HT1080 (cell line): ENCODE results near the gene TPCN1. TPM values are rescaled to one million over a fixed set of nuclear protein-coding genes. Genes with fewer than 3 reads are reported as not detected.

Experiments
- DNase-seq: peaks from one replicate; pipeline ENCODE4 v3.0.0-alpha.2; 2015; ENCODE audit warnings: low read depth
- total RNA-seq: library from RNA; depleted of rRNA; stranded (reverse); fragments of >200 nt; shearing (Covaris generic); gene quantifications from 2 replicates; pipeline ENCODE4 v1.2.3, GENCODE V29; 2014

TPCN1 gene
- total RNA-seq, 1 experiment from 2014 or later: 10.2 TPM

GRCh38 chr12:113302886-113303640 lies 81.8 kb downstream of the TPCN1 start:
- DNase-seq: no peak

DNA sequence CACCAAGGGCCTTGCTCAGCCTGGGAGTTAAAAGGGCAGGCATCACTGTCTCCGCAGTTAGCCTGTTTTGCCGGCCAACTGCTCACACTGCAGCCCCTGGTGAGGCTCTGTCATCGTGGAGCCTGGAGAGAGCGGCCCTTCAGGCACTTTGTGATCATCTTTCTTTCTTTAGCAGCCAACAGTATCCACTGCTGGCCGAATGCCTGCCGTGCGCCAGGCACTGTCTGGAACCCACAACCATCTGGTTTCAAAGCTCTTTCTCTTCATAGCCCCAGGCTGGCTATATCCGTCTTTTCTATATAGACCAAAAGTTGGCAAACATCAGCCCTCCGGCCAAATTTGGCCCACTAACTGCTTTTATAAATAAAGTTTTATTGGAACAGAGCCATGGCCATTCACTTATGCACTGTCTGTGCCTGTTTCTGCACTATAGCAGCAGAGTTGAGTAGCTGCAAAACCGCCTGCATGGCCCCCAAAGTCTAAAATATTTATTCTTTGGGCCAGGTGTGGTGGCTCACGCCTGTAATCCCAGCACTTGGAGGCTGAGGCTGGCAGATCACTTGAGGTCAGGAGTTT lies 84.1 kb downstream of the TPCN1 start:
- DNase-seq: no peak

DNA sequence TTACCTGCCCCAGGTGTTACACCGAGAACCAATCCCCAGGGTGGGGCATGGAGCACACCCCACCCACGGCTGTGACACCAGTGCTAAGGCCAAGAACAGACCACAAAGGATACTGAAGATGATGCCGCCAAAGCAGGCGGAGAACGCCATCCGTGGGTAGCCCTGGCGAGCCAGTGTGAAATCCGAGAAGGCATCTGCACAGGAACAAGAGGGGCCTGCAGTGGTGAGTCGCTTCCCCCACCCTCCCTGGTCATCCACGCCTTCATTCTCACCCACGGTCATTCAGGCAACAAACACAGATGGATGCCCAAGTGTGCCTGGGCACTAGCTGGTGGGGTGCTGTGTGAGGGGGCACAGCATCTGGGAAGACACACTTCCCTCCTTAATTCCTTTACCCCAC lies 85.1 kb downstream of the TPCN1 start:
- DNase-seq: peak; percentile 69

DNA sequence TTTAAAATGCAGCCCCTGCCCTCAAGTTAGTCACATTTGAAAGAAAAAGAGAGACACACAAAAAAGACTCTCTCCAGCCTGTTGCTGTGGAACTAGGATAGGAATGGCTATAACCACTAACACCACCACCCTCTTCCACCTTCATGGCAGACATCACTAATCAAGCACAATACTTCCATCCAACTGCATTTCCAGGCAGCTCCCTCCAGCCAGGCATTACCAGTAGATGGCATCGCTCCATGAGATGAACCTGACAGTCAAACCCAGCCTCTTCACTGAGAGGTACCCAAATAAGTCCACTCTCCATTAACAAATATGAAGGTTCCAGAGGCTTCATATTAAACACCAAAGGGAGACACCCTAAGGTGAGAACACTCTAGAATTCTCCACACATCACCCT lies 89.2 kb downstream of the TPCN1 start:
- peak; percentile 27 for DNase-seq

DNA sequence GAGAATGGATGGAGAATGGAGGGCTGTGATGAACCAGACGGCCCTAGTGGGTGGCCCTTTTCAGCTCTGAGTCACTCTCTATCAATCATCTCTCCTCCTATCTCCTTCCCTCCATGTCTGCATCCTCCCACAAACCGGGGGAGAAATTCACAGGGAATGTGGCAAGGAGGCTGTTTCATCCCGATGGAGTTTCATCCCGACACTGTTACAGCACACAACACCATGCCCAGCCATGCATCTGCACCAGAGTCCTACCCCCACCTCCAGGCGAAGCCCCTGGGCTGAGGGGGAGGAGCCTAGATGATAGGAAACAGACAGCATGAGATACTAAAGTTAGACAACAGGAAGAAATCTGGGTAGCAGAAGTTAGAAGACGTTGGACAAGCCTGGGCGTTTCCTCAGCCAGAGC lies 92.9 kb downstream of the TPCN1 start:
- DNase-seq: no peak

DNA sequence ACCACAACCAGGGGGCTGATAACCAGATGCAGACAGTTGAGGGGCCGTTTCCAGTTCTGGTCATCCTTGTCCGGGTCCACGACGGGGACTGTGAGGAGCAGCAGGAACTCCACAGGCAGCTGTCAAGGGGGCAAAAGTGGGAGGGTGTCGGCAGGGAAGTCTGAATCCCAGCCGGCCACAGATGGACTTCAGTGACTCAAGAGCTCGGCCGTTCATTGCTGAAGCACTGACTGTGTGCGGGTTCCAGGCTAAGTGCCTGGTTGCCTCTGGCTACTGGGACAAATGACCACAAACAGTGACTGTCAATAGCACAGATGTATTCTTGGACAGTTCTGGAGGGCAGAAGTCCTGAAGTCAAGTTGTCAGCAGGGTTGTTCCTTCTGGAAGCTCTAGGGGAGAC lies 94.1 kb downstream of the TPCN1 start:
- no peak for DNase-seq

DNA sequence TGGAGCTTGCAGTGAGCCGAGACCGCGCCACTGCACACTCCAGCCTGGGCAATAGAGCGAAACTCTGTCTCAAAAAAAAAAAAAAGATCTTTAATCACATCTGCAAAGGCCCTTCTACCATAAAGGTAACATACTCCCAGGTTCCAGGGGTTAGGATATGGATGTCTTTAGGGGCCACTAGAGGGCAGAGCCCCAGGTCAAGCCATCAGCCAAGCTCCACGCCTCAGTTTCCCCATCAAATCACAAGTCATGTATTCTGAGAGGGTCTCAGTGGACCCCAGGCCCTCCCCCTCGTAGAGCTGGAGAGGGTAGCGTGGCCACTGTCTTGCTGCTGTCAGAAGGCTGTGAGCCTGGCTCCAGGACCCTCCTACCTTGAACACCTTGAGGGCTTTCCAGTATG lies 94.9 kb downstream of the TPCN1 start:
- no peak for DNase-seq

- no peak for DNase-seq
These were observed 95.9 kb downstream of the TPCN1 start for GRCh38 chr12:113317122-113317521.

- DNase-seq: no peak
These were observed 96.9 kb downstream of the TPCN1 start for GRCh38 chr12:113318046-113318656.

GRCh38 chr12:113318900-113319628 lies 97.8 kb downstream of the TPCN1 start:
- no peak for DNase-seq

DNA sequence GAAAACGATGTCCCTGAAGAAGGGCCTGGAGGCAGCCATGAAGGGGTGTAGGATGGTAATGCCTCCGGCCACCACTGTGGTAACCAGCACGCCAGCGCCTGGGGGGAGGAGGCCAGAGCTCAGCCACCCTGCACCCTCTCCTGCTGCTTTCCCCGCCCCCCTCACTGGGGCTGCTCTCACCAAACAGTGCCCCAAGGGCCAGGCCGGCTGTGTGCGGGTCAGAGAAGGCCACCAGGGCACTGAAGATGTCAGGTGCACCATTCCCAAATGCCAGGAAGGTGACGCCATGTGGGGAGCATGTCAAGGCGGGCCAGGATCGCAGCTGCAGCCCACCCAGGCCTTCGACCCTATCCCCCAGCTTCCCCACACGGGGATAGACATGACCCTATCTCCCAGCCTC lies 99.1 kb downstream of the TPCN1 start:
- no peak for DNase-seq

DNA sequence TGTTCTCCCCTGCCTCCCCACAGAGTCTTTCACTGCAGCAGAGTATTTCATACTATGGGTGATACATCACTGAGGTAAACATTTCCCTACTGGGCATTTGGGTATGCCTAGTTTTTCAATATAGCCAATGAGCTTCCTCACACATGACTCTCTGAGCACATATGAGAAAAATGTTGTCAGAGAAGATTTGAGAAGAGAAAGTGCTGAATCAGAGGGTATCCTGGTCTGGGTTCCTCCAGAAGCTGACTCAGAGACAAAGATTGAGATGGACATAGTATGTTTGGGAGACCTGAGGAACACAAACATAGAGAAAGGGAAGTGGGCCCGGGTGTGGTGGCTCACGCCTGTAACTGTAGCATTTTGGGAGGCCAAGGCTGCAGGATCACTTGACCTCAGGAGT lies 101.1 kb downstream of the TPCN1 start:
- DNase-seq: peak; percentile 77

DNA sequence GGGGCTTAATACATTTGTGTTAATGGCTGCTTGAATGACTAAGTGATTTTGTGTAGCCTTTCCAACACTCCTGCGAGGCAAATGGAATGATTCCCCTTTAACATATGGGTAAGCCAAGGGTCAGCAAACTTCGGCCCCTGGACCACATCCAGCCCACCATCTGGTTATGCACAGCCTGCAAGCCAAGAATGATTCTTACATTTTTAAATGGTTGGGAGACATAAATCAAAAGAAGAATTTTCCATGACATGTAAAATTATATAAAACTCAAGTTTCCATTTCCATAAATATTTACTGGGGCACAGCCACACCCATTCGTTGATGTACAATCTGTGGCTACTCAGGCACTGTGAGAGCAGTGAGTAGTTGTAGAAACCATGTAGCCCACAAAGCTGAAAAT lies 104.7 kb downstream of the TPCN1 start:
- no peak for DNase-seq

DNA sequence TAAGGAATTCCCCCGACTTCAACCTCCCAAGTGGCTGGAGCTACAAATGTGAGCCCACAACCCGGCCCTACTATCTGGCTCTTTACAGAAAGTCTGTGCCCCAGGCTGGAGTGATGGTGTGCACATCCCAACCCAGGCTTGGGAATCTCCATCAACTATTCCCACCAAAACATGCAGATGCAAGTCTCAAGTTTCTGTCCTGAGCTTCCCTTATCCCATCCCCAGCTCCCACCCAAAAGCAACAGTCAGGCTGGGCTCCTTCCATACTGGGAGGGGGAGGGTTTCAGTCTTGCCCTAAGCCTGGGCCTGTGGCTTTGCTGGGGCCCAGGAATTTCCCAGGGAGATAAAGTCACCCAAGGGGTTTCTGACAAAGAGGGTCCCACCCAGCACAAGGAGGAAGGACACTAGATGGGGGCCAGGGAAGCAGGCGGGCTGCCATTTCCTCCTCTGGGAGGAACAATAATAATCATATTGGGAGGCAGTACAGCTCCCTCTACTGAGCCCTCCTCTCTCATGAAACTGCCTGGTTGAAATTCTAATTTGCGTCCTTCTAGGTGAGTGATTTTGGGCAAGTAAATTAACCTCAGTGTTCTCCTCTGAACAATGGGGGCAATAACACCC lies 105.6 kb downstream of the TPCN1 start:
- DNase-seq: no peak

DNA sequence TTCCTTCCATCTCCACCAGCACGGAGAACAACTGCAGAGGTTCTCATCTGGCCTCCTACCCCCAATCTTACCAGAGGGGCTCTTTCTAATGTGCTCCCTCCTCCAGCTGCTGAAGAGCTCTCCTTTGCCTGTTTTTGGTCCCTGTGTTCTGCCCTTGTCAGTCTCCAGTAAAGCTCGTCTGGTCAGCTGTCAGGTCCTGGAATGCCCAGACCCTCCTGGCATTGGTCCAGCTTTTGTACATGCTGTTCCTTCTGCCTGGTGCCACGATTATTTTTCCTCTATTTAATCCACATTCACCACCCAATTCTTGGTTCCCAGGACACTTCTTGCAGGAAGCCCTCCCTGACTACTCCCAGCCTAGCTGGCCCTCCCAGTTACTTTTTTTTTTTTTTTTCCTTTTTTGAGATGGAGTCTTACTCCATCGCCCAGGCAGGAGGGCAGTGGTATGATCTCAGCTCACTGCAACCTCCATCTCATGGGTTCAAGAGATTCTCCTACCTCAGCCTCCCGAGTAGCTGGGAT lies 107.2 kb downstream of the TPCN1 start:
- DNase-seq: no peak

DNA sequence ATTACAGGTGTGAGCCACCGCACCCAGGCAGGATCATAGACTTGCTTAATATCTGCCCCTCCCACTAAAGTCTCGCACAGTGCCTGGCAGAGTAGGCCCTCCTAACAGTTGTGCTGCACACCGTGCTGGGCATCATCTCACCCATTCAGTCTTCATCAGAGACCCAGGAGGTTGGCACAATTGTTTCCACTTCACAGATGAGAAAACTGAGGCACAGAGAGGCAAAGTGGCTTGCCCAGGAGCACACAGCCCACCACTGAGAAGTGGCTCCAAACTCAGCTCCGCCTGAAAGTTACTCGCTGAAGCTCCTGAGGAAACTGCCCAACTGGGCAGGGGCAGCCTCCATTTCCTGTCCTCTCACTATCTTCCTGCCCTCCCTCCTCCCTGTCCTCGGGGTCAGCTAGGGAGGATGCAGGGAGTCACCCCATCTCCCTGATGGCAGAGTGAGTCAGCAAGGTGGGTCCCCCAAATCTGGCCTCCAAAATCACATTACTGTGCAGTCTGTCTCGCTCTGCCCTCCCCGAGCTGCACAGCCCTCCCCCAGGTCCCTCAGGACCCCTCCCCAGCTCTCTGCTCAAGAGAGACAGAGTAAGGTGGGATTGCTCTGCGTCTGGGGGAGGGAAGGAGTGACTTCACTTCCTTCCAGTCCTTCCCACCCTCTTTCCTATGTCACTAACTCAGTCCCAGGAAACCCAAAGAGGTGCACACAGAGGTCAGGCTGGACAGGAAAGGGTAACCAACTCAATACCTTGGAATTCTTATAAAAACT lies 107.9 kb downstream of the TPCN1 start:
- DNase-seq: peak; percentile 80

DNA sequence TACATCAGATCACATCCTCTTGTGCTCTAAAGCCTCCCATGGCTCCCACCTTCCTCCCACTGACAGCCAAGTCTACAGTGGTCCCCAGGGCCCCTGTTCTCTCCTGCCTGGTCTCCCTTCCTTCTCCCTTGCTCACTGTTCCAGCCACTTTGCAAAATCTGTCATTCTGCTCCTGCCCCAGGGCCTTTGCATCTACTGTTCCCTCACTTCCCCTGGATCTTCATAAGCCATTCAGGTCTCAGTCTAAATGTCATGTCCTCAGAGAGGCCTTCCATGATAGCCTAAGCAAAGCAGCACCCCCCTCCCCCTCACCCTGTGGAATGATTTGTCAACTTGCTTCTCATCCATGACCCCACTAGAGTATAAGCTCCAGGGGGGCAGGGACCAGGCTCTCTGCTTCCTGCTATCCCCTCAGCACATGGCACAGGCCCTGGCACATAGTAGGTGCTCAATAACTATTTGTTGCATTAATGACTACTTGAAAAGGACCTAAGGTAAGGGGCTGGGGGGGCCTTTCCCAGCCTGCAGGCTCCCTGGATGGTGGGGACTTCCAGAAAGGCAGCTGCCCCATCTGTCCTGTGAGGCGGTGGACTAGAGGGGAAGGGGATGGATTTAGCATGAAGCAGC lies 108.6 kb downstream of the TPCN1 start:
- no peak for DNase-seq

DNA sequence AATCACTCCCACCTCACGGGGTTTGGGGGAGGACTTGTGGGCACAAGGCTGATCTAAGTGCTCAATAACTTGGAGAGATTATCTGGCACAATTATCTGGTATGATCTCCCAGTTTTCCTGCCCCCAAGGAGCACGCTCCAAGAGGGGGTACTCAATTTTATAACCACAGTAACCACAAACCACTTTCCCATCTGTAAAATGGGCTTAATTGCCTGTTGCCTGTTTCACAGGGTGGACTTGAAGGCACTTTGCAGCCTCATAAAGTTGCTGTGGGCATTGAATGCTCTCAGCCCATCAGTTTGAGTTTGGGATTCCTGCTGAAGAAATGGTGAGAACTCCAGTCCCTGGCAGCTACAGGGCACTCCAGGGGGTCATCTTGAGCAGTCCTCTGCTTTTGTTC lies 109.2 kb downstream of the TPCN1 start:
- DNase-seq: no peak

DNA sequence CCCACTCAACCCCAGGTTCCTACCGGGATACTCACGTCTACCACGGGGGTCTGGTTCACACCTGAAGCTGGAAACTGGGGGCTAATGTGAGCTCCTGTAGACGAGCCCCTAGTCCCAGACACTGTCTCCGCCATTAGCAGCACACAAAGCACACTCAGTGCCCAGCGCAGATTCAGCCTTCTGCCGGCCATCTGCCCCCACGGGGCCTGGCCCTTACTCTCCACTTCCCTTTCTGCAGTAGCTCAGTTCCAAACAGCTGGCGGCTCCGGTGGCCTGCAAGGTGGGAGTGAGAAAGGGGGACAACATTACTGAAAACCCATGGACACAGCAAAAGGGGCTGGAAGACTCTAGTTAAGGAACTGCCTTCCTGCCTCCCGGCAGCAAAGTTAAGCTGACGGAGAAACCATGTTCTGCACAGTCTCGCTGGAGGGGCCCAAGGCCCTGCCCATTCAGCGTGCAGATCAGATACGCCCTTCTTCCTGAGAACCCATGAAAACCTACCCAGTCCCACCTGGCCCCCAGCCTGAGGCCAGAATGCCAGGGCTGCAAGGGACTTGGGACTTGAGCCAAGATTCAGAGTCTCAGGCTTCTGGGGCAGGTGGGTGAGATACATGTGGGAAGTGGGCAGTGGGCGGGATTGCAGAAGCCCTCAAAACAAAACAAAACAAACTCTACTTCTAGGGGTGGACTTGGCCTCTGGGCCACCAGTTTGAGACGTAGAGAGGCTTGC lies 111.6 kb downstream of the TPCN1 start:
- no peak for DNase-seq

DNA sequence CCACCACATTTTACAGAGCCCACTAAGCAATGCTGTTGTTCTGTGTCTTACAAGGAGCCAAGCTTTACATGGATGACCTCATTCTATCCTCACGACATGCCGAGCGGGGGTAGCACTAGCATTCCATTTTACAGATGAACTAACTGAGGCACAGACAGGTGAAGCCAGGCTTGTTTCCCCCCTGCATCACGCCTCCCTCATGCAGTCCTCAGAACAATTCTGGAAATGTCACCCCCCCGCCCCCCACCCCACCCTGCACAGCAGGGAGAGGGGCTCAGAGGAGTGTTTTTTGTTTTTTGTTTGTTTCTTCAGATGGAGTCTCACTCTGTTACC lies 112.1 kb downstream of the TPCN1 start:
- no peak for DNase-seq
